Measurements from ENCODE around the gene GRID2. TPM values are rescaled to one million over a fixed set of nuclear protein-coding genes. Genes with fewer than 3 reads are reported as not detected.

GRID2 gene
- total RNA-seq, 1 experiment from 2014 or later = not detected

DNA sequence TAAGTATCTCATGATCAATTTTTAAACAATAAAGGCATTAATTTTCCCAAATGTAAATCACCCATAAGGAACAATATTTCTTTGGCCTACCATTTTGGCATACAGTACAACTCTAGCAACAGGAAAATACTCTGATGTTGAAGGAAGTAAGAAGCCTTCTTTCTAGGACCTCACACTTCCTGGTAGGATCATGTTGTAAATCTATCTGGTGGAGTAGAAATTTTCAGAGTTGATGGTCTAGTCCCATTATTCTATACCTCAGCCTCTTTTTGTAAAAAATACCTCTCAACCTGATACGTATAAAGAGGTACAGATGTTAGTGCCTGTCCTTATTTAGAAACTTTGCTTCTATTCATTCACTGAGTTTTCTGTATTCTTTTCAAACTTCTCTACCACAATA is 40.2 kb upstream of the GRID2 start:
- DNase-seq = no peak

DNA sequence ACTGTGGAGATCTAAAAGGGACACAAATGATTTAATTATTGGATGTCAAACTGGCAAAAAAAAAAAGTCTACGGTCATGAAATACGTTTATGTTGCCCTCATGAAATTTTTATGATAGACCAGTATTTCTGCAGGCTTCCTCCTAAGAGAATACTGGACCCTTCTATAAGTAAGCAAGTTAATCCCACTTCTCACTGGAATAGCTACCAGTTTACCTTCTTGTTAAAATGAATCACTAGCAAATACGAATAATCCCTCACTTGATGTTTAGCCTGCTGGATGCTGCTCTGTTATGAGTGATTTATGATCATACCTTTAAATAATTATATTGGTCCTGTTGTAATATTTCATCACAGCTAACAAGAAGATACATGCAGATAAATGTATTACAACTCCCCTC is 39.6 kb upstream of the GRID2 start:
- BruUV-seq (replicated peaks) = no TSS peak
- intact Hi-C loops (cut with micrococcal nuclease; ENCODE audit: unreplicated experiment) = no loop called here
- POLR2A ChIA-PET = no interaction called here
- H3K36me3 ChIP-seq (ENCODE audit: control insufficient read depth, insufficient read depth, low read length) = no peaks in the 10 kb centered on the region
- TF ChIP-seq, protein P1, sequence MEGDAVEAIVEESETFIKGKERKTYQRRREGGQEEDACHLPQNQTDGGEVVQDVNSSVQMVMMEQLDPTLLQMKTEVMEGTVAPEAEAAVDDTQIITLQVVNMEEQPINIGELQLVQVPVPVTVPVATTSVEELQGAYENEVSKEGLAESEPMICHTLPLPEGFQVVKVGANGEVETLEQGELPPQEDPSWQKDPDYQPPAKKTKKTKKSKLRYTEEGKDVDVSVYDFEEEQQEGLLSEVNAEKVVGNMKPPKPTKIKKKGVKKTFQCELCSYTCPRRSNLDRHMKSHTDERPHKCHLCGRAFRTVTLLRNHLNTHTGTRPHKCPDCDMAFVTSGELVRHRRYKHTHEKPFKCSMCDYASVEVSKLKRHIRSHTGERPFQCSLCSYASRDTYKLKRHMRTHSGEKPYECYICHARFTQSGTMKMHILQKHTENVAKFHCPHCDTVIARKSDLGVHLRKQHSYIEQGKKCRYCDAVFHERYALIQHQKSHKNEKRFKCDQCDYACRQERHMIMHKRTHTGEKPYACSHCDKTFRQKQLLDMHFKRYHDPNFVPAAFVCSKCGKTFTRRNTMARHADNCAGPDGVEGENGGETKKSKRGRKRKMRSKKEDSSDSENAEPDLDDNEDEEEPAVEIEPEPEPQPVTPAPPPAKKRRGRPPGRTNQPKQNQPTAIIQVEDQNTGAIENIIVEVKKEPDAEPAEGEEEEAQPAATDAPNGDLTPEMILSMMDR (IDR thresholded peaks at IDR 0.05; ENCODE audit: insufficient read depth in 1 of 2, low read depth in 1 of 2, low read length in 1 of 2, severe bottlenecking in 1 of 2, unreplicated experiment in 1 of 2) = no peak
- no peaks in the 10 kb centered on the region for H3K4me1 Mint-ChIP-seq (ENCODE audit: low read depth, unreplicated experiment)
- no peaks in the 10 kb centered on the region for H3K36me3 Mint-ChIP-seq (ENCODE audit: insufficient read depth, unreplicated experiment)
- H3K4me3 ChIP-seq (ENCODE audit: low read depth, low read length) = no peak overlapping the region
- H3K4me3 Mint-ChIP-seq (ENCODE audit: unreplicated experiment) = no peak overlapping the region
- no peak for DNase-seq
- H3K27me3 ChIP-seq (replicated peaks; ENCODE audit: control insufficient read depth, insufficient read depth, low read length) = no peaks in the 10 kb centered on the region
- no peaks in the 10 kb centered on the region for H3K9me3 ChIP-seq
- no peaks in the 10 kb centered on the region for H3K27me3 Mint-ChIP-seq (ENCODE audit: insufficient read depth, unreplicated experiment)
- CTCF ChIA-PET = no interaction called here
- H3K9me3 Mint-ChIP-seq (ENCODE audit: unreplicated experiment) = no peaks in the 10 kb centered on the region
- H3K4me1 ChIP-seq = no peaks in the 10 kb centered on the region
- no peak overlapping the region for H3K27ac Mint-ChIP-seq (ENCODE audit: unreplicated experiment)

More for the DNA sequence above, 40.2 kb upstream of the GRID2 start:
- H3K27me3 Mint-ChIP-seq (ENCODE audit: insufficient read depth, unreplicated experiment) = no peaks in the 10 kb centered on the region
- H3K4me1 Mint-ChIP-seq (ENCODE audit: low read depth, unreplicated experiment) = no peaks in the 10 kb centered on the region
- H3K27ac Mint-ChIP-seq (ENCODE audit: unreplicated experiment) = no peak overlapping the region
- no peaks in the 10 kb centered on the region for H3K36me3 Mint-ChIP-seq (ENCODE audit: insufficient read depth, unreplicated experiment)
- BruUV-seq (replicated peaks) = no TSS peak
- H3K4me3 Mint-ChIP-seq (ENCODE audit: unreplicated experiment) = no peak overlapping the region
- H3K4me3 ChIP-seq (ENCODE audit: low read depth, low read length) = no peak overlapping the region
- H3K9me3 Mint-ChIP-seq (ENCODE audit: unreplicated experiment) = no peaks in the 10 kb centered on the region
- ChIA-PET CTCF (no interaction called here), POLR2A (no interaction called here)
- no peaks in the 10 kb centered on the region for H3K9me3 ChIP-seq
- intact Hi-C loops (cut with micrococcal nuclease; ENCODE audit: unreplicated experiment) = no loop called here
- H3K27me3 ChIP-seq (replicated peaks; ENCODE audit: control insufficient read depth, insufficient read depth, low read length) = no peaks in the 10 kb centered on the region
- TF ChIP-seq, protein P1 (IDR thresholded peaks at IDR 0.05; ENCODE audit: insufficient read depth in 1 of 2, low read depth in 1 of 2, low read length in 1 of 2, severe bottlenecking in 1 of 2, unreplicated experiment in 1 of 2) = no peak
- H3K4me1 ChIP-seq = no peaks in the 10 kb centered on the region
- no peaks in the 10 kb centered on the region for H3K36me3 ChIP-seq (ENCODE audit: control insufficient read depth, insufficient read depth, low read length)

DNA sequence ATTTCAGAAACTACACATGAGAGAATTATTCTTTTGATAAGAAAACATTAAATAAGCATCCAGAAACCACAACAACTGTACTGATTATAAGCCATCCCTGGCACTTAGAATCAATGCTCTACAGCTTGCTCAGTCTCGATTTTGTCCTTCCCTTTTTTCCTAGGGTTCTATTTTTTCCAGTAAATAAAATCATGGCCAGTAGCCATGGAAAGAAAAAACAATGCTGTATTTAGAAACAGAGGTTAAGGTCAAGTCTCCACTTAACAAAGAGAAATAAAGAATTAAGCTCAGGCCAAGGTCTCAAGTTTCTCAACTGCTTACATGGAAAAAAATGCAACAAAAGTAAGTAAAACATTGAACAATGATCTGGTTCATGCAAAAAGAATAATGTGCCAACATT is 38.7 kb upstream of the GRID2 start:
- DNase-seq = no peak
- H3K36me3 ChIP-seq (ENCODE audit: control insufficient read depth, insufficient read depth, low read length) = no peaks in the 10 kb centered on the region
- H3K36me3 Mint-ChIP-seq (ENCODE audit: insufficient read depth, unreplicated experiment) = no peaks in the 10 kb centered on the region
- intact Hi-C loops (cut with micrococcal nuclease; ENCODE audit: unreplicated experiment) = no loop called here
- no peaks in the 10 kb centered on the region for H3K27me3 Mint-ChIP-seq (ENCODE audit: insufficient read depth, unreplicated experiment)
- H3K4me3 ChIP-seq (ENCODE audit: low read depth, low read length) = no peak overlapping the region
- CTCF ChIA-PET = no interaction called here
- no peak overlapping the region for H3K4me3 Mint-ChIP-seq (ENCODE audit: unreplicated experiment)
- no peaks in the 10 kb centered on the region for H3K27me3 ChIP-seq (replicated peaks; ENCODE audit: control insufficient read depth, insufficient read depth, low read length)
- H3K9me3 ChIP-seq = no peaks in the 10 kb centered on the region
- no TSS peak for BruUV-seq (replicated peaks)
- no peaks in the 10 kb centered on the region for H3K4me1 Mint-ChIP-seq (ENCODE audit: low read depth, unreplicated experiment)
- H3K4me1 ChIP-seq = no peaks in the 10 kb centered on the region
- POLR2A ChIA-PET = no interaction called here
- H3K9me3 Mint-ChIP-seq (ENCODE audit: unreplicated experiment) = no peaks in the 10 kb centered on the region
- TF ChIP-seq, protein P1 (IDR thresholded peaks at IDR 0.05; ENCODE audit: insufficient read depth in 1 of 2, low read depth in 1 of 2, low read length in 1 of 2, severe bottlenecking in 1 of 2, unreplicated experiment in 1 of 2) = no peak
- H3K27ac Mint-ChIP-seq (ENCODE audit: unreplicated experiment) = no peak overlapping the region
